Fibroblast of skin of abdomen (primary cell): ENCODE results near the gene MON1A. TPM values are rescaled to one million over a fixed set of nuclear protein-coding genes. Genes with fewer than 3 reads are reported as not detected.
"Not testable (repeated sequence)": the region's sequence is repeated elsewhere in the genome, so short reads cannot be mapped to it uniquely, and the experiment has no call there.

Experiments used
- DNase-seq: peaks from one replicate; pipeline ENCODE4 v3.0.0-alpha.2; 2013
- polyA plus RNA-seq, 2 experiments: library from polyadenylated mRNA; unstranded; fragments of 120-200 nt; gene quantifications; one replicate each; pipeline ENCODE4 v1.2.1, GENCODE V29; 2013; ENCODE audit not compliant: insufficient read length in 2 of 2

The MON1A gene, protein sequence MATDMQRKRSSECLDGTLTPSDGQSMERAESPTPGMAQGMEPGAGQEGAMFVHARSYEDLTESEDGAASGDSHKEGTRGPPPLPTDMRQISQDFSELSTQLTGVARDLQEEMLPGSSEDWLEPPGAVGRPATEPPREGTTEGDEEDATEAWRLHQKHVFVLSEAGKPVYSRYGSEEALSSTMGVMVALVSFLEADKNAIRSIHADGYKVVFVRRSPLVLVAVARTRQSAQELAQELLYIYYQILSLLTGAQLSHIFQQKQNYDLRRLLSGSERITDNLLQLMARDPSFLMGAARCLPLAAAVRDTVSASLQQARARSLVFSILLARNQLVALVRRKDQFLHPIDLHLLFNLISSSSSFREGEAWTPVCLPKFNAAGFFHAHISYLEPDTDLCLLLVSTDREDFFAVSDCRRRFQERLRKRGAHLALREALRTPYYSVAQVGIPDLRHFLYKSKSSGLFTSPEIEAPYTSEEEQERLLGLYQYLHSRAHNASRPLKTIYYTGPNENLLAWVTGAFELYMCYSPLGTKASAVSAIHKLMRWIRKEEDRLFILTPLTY
- 10.3 TPM for polyA plus RNA-seq (2013, experiment 1 of 2; ENCODE audit: insufficient read length)
- 11.9 TPM for polyA plus RNA-seq (2013, experiment 2 of 2; ENCODE audit: insufficient read length)

DNA sequence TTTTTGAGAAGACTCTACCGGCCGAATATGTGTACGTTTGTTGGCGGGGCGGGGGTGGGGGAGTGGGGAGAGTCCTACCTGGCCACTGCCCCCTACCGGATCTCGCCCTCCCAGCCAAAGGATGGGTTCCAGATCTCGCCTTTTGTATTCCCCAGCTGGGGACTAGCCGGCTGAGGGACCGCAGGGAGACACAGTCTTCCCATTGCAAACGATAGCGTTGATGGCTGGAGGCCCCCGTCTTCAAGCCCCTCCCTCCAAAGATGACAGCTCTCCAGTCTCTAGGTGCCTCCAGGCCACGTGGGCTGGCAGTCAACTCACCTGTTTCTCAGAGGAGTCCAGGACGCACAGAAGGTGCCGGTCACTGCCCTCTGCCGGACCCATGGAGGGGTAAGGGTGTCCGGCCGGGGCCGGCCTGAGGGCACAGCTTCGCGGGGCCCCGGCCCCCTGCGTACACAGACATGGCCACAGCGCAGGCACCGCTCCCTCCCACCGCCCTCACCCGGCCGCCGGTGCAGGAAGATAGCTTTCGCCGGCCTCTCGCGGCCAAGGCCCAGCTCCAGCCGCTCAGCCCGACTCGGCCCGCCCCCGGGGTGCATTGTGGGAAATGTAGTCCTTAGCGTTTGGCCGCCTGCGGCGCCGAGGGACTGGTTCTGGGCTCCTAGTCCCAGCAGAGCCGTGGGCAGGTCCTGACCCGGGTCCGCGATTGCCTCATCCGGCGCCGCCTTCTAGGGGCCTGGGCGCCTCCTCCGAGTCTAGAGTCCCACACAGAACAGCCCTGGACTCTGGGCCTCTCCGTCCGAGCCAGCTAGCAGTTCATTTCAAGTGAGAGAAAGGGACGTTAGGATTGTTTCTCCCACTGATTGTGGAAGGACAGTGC lies at the start of gene MON1A:
Gene MON1A (minus strand): TSS at position 521 of the 877 bp plus-strand sequence. CDS start 16,465 bp downstream, outside the sequence.
- DNase-seq, result peak; percentile 90

GRCh38 chr3:49976942-49977341 lies 47.3 kb upstream of the MON1A start:
- no peak for DNase-seq

DNA sequence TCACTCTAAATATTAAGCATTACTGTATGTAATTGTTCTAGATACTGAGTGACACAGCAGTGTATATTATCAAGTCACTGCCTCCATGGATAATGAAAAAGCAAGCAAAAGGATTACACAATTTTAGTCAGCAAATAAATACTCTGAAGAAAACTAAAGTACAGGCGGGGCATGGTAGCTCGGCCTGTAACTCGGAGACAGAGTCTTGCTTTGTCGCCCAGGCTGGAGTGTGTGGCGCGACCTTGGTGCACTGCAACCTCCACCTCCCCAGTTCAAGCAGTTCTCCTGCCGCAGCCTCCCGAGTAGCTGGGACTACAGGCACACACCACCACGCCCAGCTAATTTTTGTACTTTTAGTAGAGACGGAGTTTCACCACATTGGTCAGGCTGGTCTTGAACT lies 43.0 kb upstream of the MON1A start:
- no peak for DNase-seq

- no peak for DNase-seq
Measured at GRCh38 chr3:49968346-49968745, 38.7 kb upstream of the MON1A start.

DNA sequence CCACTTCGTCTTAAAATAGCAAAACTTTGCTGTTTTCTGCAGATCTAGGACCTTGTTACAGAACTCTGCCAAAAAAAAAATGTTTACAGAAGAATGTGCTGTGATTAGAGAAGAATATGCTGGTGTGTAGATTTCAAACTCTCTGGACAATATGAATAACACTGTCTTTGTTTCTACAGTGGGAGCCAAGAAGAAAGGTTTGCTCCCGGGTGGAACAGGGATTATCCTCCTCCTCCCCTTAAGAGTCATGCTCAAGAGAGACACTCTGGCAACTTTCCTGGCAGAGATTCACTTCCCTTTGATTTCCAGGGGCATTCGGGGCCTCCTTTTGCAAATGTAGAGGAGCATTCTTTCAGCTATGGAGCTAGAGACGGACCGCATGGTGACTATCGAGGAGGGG lies 37.7 kb upstream of the MON1A start:
- no peak for DNase-seq

GRCh38 chr3:49966233-49966942 lies 36.8 kb upstream of the MON1A start:
- DNase-seq, result no peak

DNA sequence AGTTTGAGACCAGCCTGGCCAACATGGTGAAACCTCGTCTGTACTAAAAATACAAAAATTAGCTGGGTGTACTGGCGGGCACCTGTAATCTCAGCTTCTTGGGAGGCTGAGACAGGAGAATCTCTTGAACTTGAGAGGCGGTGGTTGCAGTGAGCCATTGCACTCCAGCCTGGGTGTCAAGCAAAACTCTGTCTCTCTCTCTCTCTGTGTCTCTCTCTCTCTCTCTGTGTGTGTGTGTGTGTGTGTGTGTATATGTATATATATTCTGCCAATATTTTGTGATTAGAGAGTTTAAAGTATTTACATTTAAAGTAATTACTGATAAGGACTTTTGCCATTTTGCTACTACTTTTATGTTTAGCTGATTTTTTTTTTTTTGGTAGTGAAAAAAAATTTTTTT lies 26.0 kb upstream of the MON1A start:
- no peak for DNase-seq

DNA sequence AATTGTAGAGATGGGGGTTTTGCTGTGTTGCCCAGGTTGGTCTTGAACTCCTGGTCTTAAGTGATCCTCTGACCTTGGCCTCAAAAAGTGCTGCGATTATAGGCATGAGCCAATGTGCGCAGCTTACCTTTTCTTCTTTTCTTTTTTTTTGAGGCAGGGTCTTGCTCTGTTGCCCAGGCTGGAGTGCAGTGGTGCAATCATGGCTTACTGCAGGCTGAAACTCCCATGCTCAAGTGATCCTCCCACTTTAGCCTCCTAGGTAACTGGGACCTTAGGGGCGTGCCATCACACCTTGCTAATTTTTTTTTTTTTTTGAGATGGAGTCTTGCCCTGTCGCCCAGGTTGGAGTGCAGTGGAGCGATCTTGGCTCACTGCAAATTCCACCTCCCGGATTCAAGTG lies 23.3 kb upstream of the MON1A start:
- DNase-seq, result no peak

DNA sequence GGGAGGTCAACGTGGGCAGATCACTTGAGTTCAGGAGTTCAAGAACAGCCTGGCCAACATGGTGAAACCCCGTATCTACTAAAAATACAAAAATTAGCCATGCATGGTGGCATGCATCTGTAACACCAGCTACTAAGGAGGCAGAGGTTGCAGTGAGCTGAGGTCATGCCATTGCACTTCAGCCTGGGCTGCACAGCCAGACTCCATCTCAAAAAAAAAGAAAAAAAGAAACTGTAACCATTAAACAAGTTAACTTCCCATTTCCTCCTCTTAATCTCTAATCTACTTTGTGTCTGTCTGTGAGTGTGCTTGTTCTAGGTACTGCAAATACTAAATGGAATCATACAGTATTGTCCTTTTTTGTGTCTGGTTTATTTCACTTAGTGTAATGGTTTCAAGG lies 13.0 kb upstream of the MON1A start:
- no peak for DNase-seq

DNA sequence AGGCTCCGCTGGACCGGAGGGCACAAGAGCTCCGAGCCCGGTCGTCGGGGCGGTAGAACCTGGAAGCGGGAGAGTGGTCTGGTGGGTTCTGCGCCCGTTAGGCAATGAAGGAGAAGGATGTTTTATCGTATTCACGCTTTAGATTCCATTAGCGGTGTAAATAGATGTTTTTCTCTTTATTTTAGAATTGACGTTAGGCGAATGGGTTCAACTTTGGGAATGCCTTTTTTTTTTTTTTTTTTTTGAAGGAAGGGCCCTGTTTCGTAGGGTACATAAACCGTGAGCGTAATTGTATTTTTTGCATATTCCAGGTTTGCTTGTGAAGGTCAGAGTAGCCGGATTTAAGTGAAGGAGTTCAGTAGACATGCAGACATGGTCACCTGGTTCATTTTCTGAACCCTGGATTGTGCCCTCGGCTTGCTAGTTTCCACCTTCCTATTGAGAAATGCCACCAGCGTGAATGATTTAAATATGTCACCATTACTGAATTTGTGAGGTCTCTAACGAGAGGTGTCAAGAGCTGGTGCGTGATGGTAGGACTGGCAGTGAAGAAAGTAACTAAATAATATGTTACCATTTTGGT lies 11.1 kb upstream of the MON1A start:
- no peak for DNase-seq

DNA sequence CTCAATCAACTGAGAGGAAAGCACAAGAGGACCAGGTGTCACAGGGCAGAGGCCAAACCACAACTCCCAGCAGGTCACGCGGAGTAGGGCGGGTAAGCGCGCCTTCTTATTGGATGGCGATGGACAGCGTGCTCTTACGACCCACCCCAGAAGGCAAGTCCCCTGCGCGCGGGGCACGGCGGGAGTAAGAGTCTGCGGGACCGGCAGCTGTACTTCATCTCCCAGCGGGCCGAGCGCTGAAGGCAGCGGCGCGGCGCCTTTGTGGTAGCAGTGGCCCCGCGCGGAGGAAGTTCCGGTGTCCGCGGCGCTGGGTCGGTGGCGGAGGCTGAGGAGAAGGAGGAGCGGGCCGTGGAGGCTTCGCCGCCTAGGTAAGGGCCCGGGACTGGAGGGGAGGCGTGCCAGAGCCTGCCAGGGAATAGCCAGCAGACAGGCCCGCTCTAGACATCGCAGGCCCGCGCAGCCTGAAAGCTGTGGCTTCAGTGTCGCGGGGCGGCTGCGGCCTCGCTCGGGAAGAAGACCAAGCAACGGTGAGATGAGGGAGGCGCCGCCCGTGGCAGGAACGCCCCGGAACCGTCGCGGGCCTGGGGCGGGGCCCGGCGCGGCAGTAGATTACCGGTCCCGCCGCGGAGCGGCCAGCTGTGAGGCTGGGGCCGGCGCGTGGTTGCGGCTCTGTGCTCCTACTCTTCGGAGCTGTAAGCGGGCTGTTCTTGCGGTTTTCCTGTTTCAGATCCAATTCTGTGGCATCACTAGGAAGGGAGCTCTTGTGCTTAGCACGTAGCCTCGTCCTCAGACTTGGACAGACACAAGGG lies 10.5 kb upstream of the MON1A start, which contains the start of gene RBM6:
Gene RBM6 (plus strand): TSS at position 293 of the 809 bp plus-strand sequence. CDS start 22,492 bp downstream, outside the sequence.
- peak; percentile 97 for DNase-seq

DNA sequence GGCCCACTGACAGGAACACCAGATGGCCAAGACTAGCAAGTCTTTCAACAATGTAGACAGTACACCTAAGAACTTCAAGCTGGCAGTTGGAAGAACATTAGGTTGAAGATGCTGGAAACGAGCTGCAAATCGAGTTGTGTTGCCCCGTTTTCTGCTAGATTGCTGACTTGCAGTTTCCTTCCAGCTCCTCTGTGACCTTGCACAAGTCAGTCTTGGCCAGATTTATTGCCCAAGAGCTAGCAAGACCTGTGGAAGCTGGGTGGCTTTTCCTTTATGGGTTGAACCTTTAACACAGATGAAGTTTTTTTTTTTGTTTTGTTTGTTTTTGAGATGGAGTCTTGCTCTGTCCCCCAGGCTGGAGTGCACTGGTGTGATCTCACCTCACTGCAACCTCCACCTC lies 7.5 kb upstream of the MON1A start:
- no peak for DNase-seq

DNA sequence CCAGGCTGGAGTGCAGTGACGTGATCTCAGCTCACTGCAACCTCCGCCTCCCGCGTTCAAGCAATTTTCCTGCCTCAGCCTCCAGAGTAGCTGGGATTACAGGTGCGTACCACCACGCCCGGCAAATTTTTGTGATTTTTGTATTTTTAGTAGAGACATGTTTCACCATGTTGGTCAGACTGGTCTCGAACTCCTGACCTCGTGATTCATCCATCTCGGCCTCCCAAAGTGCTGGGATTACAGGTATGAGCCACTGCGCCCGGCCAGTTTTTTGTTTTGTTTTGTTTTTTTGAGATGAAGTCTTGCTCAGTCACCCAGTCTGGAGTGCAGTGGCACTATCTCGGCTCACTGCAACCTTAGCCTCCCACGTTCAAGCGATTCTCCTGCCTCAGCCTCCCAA lies 2.7 kb upstream of the MON1A start:
- not testable (repeated sequence) for DNase-seq

GRCh38 chr3:49930922-49931321 lies 1.3 kb upstream of the MON1A start:
- DNase-seq, result no peak

DNA sequence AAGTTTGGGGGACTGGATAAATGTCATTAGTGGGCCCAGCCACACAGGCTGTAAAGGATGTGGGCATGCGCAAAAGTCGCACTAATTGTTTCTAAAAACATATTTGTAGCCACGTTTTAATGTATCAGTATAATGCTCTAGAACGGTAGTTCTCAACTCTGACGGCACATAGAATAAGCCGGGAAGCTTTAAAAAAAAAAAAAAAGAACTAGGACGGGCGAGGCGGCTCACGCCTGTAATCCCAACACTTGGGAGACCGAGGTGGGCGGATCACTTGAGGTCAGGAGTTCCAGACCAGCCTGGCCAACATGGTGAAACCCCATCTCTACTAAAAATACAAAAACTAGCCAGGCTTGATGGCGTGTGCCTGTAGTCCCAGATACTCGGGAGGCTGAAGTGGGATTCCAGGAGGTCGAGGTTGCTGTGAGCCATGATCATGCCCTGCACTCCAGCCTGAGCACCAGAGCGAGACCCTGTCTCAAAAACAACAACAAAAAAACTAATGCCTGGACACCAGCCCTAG lies 618 bp upstream of the MON1A start:
- no peak for DNase-seq

DNA sequence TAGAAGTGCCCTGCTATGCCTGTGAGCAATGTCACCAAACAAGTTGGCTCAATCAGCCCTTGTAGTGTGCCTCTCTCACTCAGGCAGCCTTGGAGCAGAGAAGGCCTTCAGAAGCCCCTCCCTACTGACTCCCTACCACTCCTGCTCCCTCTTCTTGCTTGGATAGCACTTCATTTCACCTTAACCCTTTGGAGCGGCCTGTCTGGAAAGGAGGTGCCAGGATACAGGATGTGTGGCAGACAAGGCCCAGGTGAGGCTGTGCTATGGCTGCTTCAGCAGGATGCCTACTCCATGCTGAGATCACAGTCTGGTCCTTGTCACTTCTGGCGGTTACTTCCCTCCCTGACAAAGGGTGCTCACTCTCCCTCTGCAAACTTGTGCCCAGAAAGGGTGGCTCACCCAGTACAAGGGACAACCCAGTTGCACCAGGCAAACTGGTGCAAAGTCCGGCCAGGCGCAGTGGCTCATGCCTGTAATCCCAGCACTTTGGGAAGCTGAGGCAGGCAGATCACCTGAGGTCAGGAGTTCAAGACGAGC lies 1.1 kb downstream of the MON1A start:
- DNase-seq, result no peak

DNA sequence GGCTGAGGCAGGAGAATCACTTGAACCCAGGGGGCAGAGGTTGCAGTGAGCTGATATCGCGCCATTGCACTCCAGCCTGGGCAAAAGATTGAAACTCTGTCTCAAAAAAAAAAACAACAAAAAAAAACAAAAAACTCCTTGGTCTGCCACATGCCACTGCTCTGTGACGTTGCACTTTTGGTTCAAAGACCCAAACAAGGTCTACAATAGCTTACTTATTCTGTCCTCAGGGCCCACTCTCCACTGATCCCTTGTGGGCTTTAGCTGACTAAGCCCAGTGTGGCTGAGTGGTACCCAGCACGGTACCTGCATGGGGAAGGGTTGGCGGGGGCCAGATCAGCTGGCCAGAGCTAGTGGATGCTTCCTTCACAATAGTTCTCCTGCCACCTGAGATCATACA lies 1.8 kb downstream of the MON1A start:
- DNase-seq, result no peak

DNA sequence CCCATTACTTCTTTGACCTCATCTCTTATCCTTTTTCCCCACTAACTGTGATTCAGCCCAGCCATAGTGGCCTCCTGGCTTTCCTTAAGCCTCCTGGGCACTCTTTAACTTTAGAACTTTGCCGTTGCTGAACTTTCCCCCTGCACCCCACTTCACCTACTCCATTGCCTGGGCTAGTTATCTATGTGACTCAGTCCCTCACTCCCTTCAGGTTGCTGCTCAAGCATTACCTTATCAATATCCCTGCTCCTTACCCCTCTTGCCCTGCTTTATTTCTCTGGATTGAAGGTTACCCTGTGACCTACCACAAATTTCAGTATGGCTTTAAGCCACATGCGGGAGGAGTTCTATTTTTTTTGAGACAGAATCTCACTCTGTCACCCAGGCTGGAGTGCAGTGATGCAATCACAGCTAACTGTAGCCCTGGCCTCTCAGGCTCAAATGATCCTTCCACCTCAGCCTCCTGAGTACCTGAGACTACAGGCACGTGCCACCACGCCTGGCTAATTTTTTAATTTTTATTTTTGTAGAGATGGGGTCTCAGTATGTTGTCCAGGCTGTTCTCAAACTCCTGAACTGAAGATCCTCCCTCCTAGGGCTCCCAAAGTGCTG lies 3.4 kb downstream of the MON1A start:
- no peak for DNase-seq

DNA sequence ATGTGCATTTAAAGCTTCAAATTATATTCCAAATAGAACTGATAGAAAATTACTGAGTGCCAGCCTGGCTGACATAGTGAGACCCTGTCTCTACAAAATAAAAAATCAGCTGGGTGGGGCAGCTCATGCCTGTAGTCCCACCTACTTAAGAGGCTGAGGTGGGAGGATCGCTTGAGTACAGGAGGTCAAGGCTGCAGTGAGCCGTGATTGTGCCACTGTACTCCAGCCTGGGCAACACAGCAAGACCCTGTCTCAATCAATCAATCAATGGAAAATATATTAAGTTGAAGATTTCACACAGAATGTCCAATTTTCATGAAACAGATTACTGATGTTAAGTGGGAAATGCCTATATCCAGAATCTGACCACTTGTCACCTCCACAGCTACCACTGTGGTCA lies 4.1 kb downstream of the MON1A start:
- no peak for DNase-seq

DNA sequence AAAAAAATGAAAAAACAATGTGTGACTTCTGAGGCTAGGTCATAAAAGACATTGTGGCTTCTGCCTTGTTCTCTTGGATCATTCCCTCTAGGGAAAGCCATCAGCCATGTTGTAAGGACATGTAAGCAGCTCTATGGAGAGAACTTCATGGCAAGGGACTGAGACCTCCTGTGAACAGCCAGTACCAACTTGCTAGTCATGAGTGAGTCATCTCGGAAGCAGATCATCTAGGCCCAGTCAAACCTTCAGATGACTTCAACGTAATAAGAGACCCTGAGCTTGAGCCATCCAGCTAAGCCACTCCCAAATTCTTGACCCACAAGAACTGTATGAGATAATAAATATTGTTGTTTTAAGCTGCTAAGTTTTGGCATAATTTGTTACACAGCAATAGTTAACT lies 4.9 kb downstream of the MON1A start:
- peak; percentile 60 for DNase-seq
